K562 (cell line): ENCODE data around the gene PYDC1. TPM values are rescaled to one million over a fixed set of nuclear protein-coding genes. Genes with fewer than 3 reads are reported as not detected.

ENCODE experiments used
- CCNT2 ChIP-seq: IDR thresholded peaks from 2 replicates; pipeline ENCODE4 v1.6.1; 2011; ENCODE audit warnings: borderline replicate concordance, low read depth, mild to moderate bottlenecking, moderate library complexity, mixed read lengths, low read length; ENCODE audit not compliant: insufficient read length; ENCODE audit errors: extremely low read depth
- CEBPZ ChIP-seq: fragments of 150-350 bp; IDR thresholded peaks from 2 replicates; pipeline ENCODE4 v1.6.1; 2014; ENCODE audit warnings: low read depth, mild to moderate bottlenecking, low read length, borderline replicate concordance
- DDX20 ChIP-seq: fragments of 450-650 bp; IDR thresholded peaks from 2 replicates; pipeline ENCODE4 v1.6.1; 2016; ENCODE audit warnings: missing genetic modification characterization, low read depth, mild to moderate bottlenecking, missing compliant biosample characterization, moderate library complexity
- ESRRA ChIP-seq: fragments of 450-650 bp; IDR thresholded peaks from 2 replicates; pipeline ENCODE4 v1.6.1; 2014; ENCODE audit warnings: low read depth, mild to moderate bottlenecking, moderate library complexity, borderline replicate concordance
- ETS1 ChIP-seq: conservative IDR thresholded peaks from 2 replicates; pipeline ENCODE4 v1.6.1; 2011; ENCODE audit warnings: low read depth, mild to moderate bottlenecking, low read length; ENCODE audit not compliant: control insufficient read depth
- FOXM1 ChIP-seq, 2 experiments: fragments of 450-650 bp in 1 of 2; sonication (generic) in 1 of 2; formaldehyde crosslinking in 1 of 2; IDR thresholded peaks; 2 replicates each; pipeline versions ENCODE4 v1.6.1 to v1.9.0; 2017 to 2022; ENCODE audit warnings: low read depth in 2 of 2, mild to moderate bottlenecking in 2 of 2, missing genetic modification reagents in 1 of 2, moderate library complexity in 1 of 2
- GABPB2 ChIP-seq: fragments of 250-450 bp; sonication (Bioruptor Pico); conservative IDR thresholded peaks from 2 replicates; pipeline ENCODE4 v1.5.1; 2021; ENCODE audit warnings: mild to moderate bottlenecking
- KLF10 ChIP-seq: fragments of 250-450 bp; sonication (Bioruptor Pico); IDR thresholded peaks from 2 replicates; pipeline ENCODE4 v1.6.1; 2021; ENCODE audit warnings: matching md5 sums
- KLF6 ChIP-seq: fragments of 250-450 bp; sonication (Bioruptor Pico); IDR thresholded peaks from 2 replicates; pipeline ENCODE4 v1.4.0; 2020; ENCODE audit warnings: mild to moderate bottlenecking, moderate library complexity, borderline replicate concordance
- MNT ChIP-seq, 2 experiments: fragments of 450-650 bp; conservative IDR thresholded peaks; 2 replicates each; pipeline ENCODE4 v1.6.1; 2017; ENCODE audit warnings: mild to moderate bottlenecking in 2 of 2, moderate library complexity in 2 of 2
- NCOA6 ChIP-seq: fragments of 450-650 bp; IDR thresholded peaks from 2 replicates; pipeline ENCODE4 v1.6.1; 2017; ENCODE audit warnings: mild to moderate bottlenecking
- PATZ1 ChIP-seq: fragments of 250-450 bp; sonication (Bioruptor Pico); IDR thresholded peaks from 2 replicates; pipeline ENCODE4 v1.5.0; 2020; ENCODE audit warnings: mild to moderate bottlenecking, borderline replicate concordance
- PHF20 ChIP-seq: fragments of 450-650 bp; IDR thresholded peaks from 2 replicates; pipeline ENCODE4 v1.6.1; 2018; ENCODE audit not compliant: partially characterized antibody
- PTRF ChIP-seq: fragments of 450-650 bp; IDR thresholded peaks from 2 replicates; pipeline ENCODE4 v1.6.1; 2016; ENCODE audit warnings: mild to moderate bottlenecking, missing genetic modification characterization, missing compliant biosample characterization
- RFX5 ChIP-seq: IDR thresholded peaks from 2 replicates; pipeline ENCODE4 v1.6.1; 2011; ENCODE audit warnings: low read depth, mild to moderate bottlenecking, improper control_type of control experiment, low read length
- SMARCA5 ChIP-seq: fragments of 450-650 bp; IDR thresholded peaks from 2 replicates; pipeline ENCODE4 v1.6.1; 2016
- TBP ChIP-seq: optimal IDR thresholded peaks from 2 replicates; pipeline ENCODE3; 2011; ENCODE audit warnings: low read depth, low read length, improper control_type of control experiment
- ZBTB43 ChIP-seq: sonication (generic); formaldehyde crosslinking; IDR thresholded peaks from 2 replicates; pipeline ENCODE4 v1.8.0; 2023; ENCODE audit warnings: mild to moderate bottlenecking, missing genetic modification reagents
- ZNF707 ChIP-seq: fragments of 250-450 bp; sonication (Bioruptor Pico); conservative IDR thresholded peaks from 2 replicates; pipeline ENCODE4 v1.8.0; 2022; ENCODE audit warnings: inconsistent platforms, mild to moderate bottlenecking, moderate library complexity
- polyA plus RNA-seq, 8 experiments: library from polyadenylated mRNA; depleted of rRNA in 4 of 8; stranded (reverse) in 5 of 8; unstranded in 3 of 8; fragments of >200 nt; fragmentation: Nextera tagmentation in 2 of 8; fragmentation: Illumina TruSeq in 1 of 8; extraction: Ambion mirVana in 2 of 8; extraction: Trizol in 1 of 8; gene quantifications; 2 replicates each; pipeline versions ENCODE4 v1.2.1 to v1.2.3, GENCODE V29; 2011 to 2014; ENCODE audit warnings: inconsistent platforms in 1 of 8, missing spikeins in 1 of 8
- total RNA-seq, 7 experiments: library from RNA; depleted of rRNA in 6 of 7; stranded (reverse); fragments of >200 nt in 6 of 7; fragmentation: Illumina TruSeq in 2 of 7; extraction: Trizol in 2 of 7; gene quantifications; 2 replicates each; pipeline versions ENCODE4 v1.2.1 to v1.2.3, GENCODE V29; 2011 to 2021; ENCODE audit warnings: low replicate concordance in 1 of 7

The PYDC1 gene
- total and polyA plus RNA-seq, 9 of the 15 experiments (the other 6 are each of a cell fraction or from before 2014, with no cell fraction given): not detected

- TF ChIP-seq FOXM1 (IDR thresholded peaks at IDR 0.05; ENCODE audit: low read depth) (no peak), FOXM1 (CRISPR knock-in tag; IDR thresholded peaks at IDR 0.05; ENCODE audit: low read depth) (no peak), GABPB2 (CRISPR knock-in tag) (no peak), ESRRA (peak; percentile 97), KLF10 (CRISPR knock-in tag) (no peak), SMARCA5 (no peak), NCOA6 (no peak), MNT (conservative IDR thresholded peaks at IDR 0.05) (peak in 1 of 2 experiments; percentile 58; a peak in 1 of 4 replicates), ETS1 (no peak), PATZ1 (no peak), RFX5 (no peak), KLF6 (CRISPR knock-in tag) (no peak), PHF20 (peak; percentile 56), DDX20 (tag) (no peak), CCNT2 (no peak), PTRF (tag) (no peak), ZNF707 (no peak), TBP (no peak), CEBPZ (no peak), ZBTB43 (no peak)
These were observed 36.7 kb upstream of the PYDC1 start (continued) for GRCh38 chr16:31253642-31254045.
